Stimulated activated CD4-positive, alpha-beta T cell treated with anti-CD3 and anti-CD28 coated beads, Interleukin-4, amount 100 ng/mL, for 1 hour (primary cell): ENCODE data around the gene CHRNA7.

Experiments used
- DNase-seq: peaks from one replicate; pipeline ENCODE4 v3.0.0-alpha.2; 2020

The CHRNA7 gene

DNA sequence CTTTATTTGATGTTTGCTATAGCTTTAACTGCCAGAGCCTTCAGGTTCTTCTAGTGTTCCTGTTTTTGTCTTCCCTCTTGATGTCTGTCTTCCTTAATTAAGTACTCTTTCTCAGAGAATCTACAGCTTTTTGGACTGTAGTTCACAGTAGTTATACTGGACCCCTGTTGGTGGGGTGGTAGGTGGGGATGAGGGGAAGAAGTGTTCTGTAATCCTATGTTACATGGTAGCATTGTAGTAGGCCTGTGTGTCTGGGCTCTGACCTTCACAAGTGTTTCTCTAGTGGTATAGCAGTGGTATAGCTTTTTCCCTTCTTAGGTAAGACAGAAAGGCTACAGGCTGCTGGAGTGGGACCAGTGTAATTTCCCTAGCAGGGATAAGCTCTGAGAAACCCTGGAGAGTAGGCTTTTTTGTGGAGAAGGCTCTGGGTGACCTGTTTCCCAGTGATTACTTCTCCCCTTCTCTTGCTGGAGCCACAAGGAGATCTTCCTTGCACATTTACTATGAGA lies 59.6 kb downstream of the CHRNA7 start:
- DNase-seq, result no peak

DNA sequence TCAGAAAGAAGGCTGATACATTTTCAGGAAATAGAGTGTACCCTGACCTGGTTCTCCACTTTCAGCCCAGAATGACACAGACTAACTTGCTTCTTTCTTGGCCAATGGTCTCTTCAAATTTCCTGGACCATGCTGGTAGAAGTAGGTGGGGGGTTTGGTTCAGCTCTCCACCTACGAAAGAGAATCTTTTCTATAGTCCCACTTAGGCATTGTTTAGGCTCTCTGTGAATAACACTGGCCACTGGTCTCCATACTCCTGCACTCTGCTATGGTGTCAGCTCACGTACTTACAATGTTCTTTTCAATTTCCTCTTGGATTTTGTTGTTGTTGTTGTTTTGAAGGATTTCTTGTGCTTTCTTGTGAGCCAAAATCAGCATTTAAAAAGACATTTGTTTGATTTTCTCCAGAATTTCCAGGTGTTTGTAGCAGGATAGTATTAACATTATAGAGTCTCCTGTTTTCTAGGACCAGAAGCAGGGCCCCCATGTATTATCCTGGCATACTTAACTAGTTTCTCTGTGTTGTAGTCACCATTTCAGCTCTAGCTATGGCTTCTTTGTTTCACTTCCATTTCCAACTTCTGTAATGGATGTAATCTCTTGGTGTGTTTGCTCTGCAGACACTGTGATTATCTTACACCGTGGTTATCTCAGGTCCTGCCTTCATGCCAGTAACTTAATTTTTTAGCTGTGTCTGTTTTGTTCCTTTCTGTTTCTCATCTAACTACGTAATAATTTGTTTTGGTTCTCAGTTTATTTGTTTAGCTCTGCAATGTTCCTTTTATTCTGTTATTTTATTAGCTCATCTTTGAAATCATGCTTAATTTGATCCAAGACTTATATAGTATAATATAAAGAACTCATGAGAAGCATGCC lies 61.4 kb downstream of the CHRNA7 start:
- no peak for DNase-seq

DNA sequence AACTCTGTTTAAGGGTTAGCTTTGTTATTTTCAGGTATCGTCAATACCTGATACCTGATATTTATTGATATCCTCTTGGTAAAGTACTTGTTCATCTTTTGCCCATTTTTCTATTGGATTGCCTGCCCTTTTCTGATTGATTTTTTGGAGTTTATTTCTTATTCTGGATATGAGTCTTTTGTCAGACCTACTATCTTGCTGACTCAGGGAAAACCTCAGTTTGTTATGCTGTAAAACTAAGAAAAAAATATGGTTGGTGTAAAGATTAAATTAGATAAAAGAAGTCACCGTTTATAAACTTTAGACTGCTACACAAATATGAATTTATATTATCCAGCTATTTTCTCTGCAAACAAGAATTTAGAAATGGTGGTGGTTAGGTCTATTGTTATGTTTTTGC lies 65.9 kb downstream of the CHRNA7 start:
- no peak for DNase-seq

DNA sequence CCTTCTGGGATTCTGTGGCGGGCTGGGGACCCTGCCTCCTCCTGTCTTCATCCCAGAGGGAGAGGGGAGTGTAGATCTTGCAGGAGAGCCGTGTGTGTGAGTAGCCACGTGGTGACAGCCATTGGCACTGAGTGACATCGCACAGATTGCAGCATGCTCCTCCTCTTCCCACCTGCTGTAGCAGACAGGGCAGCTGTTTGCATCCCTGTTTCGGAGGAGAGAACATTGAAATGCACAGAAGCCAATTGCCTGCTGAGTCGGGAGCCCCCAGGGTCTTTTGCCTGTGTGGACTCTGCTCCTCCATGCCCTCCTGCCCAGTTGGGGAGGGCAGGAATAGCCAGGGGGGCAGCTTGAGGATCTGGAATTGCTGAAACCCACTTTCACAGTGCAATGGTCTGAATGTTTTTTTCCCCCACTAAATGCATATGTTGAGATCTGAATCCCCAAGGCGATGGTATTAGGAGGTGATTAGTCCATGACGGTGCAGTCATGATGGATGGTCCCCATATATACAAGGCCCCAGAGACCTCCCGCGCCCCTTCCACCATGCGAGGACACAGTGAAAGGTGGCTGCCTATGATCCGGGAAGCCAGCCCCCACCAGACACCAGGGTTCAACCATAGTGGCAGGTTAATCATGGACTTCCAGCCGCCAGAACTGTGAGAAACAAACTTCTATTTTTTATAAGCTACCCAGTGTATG lies 66.8 kb downstream of the CHRNA7 start:
- no peak for DNase-seq

DNA sequence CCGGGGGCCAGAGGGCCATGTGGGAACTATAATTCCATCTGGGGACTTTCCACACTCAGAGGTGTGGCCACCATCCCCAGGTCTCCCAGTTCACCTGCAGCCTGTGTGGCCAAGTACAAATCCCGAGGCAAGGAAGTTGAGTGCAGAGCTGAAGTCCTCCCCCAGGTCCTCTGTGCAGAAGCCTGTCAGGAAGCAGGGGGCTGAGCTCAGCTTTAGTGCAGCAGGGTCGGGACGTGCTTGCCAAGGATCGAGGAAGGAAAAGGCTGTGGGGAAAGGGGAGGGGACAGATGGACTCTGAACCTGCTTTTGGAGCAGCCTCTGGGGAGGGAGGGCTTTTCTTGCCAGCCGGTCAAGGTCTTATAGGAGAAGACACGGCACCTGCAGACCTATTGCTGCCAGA lies 67.7 kb downstream of the CHRNA7 start:
- DNase-seq, result no peak

DNA sequence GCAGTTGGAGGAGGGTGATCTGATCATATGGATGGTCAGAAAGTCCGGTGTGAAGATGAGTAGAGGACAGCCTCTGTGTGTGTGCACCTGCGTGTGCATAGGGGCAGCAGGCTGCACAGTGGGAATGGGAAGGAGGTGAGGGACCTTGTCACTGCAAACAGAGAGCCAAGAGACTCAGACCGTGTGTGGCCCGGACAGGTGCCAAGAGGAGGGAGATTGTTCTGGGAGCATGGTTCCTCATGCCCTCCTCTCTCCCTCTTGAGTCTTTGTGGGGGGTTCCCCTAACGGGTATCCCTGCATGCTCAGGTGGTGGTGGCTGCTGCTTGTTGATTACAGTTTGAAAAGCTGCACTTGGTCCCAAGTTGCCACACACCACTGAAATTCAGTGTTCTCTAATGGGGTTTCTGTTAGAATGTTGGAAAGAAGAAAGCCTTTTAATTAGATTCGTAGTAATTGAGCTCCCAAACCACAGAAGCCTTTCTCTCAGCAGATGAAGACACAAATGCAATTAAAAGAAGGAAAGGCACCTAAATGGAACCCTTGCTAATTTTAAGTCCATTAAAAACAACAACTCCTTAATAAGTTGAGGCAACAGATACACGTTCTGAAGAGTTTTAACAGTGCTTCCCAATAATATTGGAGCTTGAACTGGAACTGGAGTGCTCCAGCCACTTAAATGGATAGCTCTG lies 68.9 kb downstream of the CHRNA7 start:
- no peak for DNase-seq

DNA sequence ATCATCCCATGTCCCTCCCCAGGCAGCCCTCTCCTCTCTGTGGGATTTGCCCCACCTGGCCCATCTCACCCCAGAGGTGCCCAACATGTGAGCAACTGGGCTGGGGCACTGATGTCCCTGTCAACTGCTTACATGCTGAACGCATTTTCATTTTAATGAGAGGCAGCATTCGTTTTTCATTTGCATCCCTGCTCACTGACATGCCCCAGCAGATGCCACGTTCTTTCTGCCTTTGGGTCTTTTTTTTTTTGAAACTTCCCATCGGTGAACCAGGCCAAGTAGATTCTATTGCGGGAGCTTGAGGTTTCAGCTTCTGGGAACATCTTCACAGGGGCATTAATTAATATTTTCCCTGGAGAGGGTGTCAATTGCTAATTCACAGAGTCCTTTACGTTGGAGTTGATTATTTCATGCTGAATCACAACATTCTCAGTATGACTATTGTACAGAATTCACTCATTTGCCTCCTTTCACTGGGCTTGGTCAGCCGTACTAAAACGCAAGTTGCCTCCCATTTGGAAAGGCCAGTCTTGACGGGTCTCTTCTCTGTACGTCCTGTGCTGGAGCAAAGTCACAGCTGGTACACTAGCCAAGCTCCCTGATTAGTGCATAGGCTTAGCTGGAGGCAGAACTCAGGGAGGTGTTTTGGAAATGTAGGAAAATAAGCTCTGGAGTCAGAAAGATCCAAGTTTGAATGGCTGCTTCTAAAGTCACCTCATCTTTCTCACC lies 69.8 kb downstream of the CHRNA7 start:
- DNase-seq, result no peak

DNA sequence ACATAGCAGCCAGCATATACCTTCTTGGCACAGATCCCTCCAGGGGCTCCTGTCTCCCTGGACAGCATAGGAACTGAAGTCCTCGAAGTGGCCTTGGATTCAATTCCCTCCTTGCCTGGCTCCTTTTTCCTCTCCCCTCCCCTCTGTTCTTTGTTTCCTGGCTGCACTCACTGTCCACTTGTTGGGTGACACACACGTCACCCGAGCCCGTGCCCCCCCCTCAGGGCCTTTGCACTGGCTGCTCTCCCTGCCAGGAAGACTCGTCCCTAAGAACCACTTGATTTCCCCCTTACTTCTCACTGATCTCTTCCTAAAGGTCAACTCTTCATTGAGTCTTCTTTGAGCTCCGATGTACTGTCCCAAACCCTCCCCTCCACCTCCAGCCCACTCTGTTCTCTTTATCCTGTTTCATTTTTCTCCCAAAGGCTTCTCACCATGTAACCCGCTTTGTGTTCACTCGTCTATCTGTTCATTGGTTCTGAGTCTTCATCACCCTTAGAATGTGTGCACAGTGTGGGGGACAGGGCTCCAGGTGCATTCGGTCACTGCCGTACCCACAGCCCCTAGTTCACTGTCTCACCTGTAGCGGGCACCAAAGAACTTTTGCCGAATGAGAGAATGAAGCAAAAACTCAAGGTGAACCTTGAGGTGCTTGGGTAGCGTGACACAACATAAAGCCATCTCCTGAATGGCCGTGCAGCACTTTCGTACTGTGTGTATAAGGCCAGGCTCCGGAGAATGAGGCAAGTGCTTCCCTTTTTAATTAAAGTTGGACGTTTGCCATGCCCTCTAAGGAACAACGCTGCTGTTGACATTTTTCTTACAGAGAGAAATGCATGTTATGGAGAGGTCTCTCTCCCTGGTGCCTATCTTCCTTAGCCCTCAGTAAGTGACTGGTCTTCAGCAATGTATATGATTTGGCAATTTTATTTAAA lies 74.0 kb downstream of the CHRNA7 start:
- DNase-seq, result no peak

DNA sequence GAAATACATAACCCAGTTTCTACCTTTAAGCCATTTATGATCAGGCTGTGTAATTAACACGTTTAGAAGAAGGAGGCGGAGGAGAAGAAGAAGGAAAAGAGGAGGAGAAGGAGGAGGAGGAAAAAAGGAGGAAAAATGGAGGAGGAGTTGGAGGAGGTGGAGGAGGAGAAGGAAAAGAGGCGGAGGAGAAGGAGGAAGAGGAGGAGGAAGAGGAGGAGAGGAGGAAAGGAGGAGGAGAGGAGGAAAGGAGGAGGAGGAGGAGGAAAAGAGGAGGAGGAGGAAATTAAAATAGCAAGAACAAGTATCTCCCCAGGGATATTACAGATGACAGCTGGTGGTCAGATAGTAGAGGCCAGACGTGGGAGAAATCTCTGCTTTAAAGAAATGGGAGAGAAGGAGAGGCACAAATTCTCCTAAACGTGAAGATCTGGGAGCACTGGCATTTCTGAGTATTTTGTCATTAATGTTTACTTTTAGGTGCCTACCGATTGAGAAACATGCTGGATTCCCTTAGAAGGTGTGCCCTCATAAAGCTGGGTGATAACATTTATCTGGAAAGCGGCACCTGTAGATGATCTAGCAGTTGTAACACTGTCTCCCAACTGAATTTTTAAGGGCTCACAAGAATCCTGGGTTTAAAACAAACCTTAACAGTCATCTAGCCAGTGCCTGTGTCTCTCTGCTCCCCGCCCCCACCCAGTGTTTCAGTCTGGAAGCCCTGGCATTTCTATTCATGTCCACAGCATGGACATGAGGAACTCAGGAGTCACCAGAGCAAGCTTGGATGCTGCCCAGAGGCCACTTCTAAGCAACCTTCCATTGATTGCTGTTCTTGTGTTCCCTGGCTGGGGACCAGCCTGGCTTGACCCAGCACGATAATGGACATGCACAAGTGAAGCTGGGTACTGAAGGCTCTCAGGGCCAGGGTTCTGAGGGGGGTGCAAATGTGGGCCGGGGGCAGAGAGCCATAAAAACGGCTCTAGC lies 75.2 kb downstream of the CHRNA7 start:
- DNase-seq, result no peak

DNA sequence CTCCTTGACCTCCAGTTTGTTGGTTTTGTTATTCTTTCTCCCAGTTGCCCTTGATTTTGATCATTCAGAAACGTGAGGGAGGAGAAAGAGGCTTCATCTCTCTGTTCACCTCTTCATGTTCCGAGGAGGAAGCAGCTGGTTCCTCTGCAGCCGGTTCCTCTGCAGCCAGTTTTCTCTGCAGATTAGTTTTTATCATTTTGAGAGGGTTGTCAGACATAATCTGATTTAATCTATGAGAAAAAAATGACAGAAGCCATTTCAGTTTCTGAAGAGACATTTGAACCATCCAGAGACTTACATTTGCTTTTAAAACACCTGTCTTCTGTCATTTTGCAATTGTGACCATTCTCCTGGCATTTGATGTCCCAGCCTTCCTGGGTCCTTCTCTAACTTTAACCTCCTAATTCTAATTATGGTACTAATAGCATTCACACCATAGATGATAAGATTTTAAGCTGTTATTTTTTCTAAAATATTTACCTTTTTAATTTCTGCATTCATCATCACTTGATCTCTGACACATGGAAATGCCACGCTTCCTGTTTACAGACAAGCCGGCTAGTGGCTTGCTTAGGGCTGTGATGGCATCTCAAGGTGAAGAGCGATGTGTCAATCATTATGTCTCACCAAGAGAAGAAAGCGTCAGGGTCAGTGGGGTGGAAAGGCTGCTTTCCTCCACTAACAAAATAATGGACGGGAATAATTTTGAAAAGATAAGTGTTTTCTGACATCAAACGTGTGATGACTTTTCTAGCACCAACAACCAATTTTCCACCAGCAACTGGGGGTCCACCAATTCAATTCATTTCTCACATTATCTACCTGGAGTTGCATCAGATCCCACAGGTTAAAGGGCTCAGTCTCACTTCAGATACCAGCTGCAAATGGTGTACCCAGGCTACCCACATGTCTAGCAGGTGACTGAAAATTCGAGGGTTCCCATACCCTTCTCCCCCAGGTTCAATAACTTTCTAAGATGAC lies 76.4 kb downstream of the CHRNA7 start:
- DNase-seq, result no peak

DNA sequence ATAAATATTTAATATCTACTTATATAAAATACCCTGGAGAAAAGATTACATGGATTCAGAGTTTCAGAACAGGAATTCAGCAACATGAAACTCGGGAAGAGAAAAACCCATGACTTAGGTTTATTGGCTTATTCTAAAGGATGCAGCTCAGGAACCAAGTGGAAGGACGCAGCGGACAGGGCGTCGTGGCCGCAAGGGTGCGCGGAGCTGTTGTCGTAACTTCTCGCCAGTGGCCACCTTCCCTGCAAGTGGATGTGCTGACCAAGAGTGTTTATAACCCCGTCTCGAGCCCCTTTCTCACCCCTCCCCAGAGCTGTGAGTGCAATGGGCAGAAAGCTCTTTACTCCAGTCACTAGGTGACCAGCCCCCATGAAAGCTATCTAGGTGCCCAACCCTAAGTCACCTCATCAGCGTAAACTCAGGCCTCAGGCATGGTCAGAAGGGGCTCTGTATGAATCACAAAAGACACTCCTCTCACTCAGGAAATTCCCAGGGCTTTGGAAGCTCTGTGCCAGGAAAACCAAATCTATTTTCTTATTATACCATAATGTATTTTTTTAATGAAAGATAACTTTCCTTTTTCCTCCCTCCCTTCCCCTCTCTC lies 77.3 kb downstream of the CHRNA7 start:
- DNase-seq, result no peak

DNA sequence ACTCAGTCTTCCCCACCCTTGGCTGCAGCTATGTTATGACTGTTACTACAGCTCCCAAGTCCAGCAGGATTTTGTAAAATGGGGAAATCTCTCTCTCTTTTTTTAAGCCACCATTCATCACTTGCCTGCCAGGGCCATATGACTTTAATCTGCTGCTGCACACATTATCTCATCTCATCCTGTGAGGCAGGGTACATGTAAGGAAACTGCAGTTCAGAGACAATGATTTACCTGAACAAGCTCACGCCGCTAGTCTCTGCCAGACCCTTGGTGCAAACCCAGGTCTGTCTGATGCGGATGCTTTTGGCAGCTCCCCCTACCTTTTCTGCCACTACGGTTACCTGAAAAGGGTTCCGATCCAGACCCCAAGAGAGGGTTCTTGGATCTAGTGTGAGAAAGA lies 78.3 kb downstream of the CHRNA7 start:
- no peak for DNase-seq

DNA sequence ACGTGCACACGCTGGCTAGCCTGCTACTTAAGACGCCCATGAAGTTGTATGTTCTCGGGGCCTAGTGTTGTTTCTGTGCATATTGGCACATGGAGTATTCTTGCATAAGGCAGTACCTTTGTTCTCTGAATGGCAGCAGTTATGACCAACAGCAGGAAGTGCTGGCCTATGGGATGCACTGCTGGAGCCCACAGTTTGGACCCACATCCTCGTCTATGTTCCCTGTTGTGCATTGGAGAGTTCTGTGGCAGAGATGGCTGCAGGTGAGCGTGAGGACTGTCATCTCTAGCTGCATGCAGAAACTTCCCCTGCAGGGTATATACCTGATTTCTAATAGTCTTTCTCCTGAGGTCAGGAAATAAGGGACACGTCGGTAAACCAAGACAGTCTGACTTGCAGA lies 81.8 kb downstream of the CHRNA7 start:
- DNase-seq, result no peak

DNA sequence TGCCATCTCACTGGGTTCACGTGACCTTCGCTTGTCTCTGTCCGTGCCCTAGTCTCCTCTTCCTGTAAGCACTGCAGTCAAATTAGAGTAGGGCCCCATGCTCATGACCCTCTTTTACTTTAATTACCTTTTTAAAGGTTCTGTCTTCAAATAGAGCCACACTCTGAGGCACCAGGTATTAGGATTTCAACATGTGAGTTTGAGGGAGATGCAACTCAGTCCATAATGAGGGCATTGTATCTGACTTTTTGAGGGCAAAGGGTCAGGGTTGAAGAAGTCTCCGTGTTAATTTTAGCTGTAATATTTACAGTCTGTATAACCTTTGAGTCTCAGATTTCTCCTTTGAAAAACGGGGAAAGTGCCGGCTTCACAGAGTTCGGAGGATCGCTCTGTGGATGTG lies 82.9 kb downstream of the CHRNA7 start:
- DNase-seq, result no peak

DNA sequence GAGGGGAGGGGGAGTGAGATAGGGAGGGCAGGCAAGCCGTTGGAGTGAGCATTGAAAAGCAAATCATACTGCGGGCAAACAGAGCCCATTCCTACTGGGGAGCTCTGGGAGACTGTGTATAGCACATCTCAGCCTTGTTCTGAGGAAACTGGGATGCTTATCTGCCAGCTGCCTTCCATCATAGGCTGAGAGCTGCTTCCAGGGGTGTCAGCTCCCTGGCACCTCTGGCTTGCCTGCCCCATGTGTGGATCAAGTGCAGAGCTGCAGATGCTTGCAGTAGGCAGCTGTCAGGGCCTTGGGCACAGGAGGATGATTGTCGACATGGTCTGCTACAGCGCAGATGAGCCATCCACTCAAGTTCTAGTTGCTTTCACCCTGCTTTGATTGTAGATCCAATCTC lies 86.8 kb downstream of the CHRNA7 start:
- DNase-seq, result no peak

DNA sequence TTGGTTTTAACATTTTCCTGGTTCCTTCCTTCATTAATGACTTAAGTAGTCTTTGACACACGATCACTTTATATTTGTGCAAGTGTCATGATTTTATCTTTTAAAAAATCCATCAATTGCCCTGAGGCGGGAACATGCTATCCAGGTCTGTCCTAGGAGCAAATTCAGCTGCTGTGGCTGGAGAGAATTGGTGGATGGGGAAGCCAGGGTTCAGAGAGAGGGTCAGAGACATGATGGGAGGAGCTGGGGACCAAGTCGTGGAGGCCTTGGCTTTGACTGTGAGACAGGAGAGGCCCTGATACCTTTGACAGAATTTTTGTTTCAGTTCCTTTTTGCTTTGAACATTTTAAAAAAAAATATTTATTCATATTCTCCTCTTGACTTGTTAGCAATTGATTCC lies 89.0 kb downstream of the CHRNA7 start:
- no peak for DNase-seq

DNA sequence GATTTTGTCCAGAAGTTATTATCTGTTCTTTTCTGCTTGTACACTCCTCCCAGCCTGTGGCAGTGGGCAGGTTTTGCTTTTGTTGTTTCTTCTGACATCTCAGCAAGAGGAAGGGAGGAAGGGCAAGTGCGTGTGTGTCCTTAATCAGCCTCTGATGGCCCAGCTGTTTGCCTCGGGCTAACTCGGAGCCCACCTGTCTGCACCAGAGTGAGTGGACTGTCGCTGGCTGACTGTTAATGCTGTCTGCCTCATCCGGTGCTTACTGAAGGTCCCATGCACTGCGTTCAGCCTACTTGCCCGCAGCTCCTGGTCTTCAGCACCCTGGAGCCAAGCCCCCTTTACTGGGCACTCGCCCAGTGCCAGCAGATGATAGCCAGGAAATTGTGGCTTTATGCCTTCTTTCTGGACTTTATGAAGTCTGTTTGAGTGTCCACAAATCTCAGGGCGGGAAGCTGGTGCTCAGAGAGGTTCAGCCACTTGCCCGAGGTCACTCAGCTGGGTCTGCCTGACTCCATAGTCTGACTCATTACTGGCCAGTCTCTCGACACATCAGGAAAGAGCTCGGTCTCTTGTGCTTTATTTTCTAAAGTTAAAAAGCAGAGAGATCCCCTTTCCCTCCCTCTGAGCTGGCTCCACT lies 89.5 kb downstream of the CHRNA7 start:
- no peak for DNase-seq
